ENCODE measurements around the gene SLC25A18. TPM values are rescaled to one million over a fixed set of nuclear protein-coding genes. Genes with fewer than 3 reads are reported as not detected.
"Not testable (repeated sequence)": the region's sequence is repeated elsewhere in the genome, so short reads cannot be mapped to it uniquely, and the experiment has no call there.

SLC25A18 gene
- polyA plus RNA-seq, 2 donors: 0.08 to 0.16 TPM

DNA sequence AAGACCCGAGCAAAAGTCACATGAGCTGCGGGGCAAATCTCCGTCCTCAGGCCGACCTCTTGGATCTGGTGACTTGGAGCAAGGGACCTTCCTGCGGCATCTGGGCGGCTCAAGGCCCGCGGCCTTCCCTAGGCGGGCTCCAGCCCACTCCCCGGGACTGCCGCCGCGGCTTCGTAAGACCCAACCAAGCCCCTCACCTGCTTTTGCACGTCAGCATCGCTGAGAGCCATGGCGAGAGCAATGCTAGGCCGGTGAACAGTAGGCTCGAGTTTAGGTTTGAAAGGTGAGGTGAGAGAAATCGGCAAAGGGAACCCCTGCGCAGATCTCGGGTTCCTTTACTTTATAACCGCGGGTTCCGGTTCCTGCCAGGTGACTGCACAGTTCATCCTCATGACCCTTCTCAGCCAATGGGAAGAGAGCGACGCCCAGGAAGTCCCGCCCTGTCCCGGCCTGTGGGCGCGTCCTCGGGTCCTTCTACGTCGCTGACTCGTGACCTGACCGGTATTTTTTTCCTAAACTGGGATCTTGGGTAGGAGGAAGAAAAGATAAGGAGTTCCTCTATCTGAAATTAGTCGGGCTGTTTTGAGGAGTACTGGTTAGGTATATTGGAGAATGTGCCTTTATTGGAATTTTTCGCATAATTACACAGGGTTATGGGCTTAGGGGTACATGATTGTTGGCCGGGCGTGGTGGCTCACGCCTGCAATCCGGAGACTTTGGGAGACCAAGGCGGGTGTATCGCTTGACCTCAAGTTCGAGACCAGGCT, 65.3 kb downstream of the SLC25A18 start, which contains the start of gene ATP6V1E1:
Gene ATP6V1E1, minus strand, starts transcription at position 344 of the 767 bp plus-strand sequence. Its CDS starts 114 bp downstream, at position 230.
- peak within 1 kb of the TSS; percentile 100 for H3K4me3 ChIP-seq (ENCODE audit: low read depth in 1 of 2, low read length in 2 of 2)
- no peaks in the 10 kb centered on the region for H3K36me3 ChIP-seq (ENCODE audit: control insufficient read depth in 2 of 2, insufficient read depth in 2 of 2, low read length in 1 of 2)
- H3K4me1 ChIP-seq (ENCODE audit: control insufficient read depth in 2 of 2, insufficient read depth in 2 of 2, low read length in 1 of 2): no peaks in the 10 kb centered on the region
- peak within 1 kb of the TSS; percentile 97 to 99 for H3K27ac ChIP-seq (ENCODE audit: low read depth in 2 of 2, low read length in 1 of 2)
- WGBS, 2 donors: 0 to 1% methylated on average over 45 of the region's 45 CpGs
- H3K9me3 ChIP-seq (ENCODE audit: control insufficient read depth in 2 of 2, insufficient read depth in 1 of 2, low read depth in 1 of 2, low read length in 1 of 2): no peaks in the 10 kb centered on the region
- no peaks in the 10 kb centered on the region for H3K27me3 ChIP-seq (ENCODE audit: control insufficient read depth in 1 of 2, insufficient read depth in 2 of 2, low read length in 2 of 2)

GRCh38 chr22:17629173-17629489, 65.8 kb downstream of the SLC25A18 start:
- 0% methylated on average over 1 of the region's 1 CpG for WGBS, 2 donors

DNA sequence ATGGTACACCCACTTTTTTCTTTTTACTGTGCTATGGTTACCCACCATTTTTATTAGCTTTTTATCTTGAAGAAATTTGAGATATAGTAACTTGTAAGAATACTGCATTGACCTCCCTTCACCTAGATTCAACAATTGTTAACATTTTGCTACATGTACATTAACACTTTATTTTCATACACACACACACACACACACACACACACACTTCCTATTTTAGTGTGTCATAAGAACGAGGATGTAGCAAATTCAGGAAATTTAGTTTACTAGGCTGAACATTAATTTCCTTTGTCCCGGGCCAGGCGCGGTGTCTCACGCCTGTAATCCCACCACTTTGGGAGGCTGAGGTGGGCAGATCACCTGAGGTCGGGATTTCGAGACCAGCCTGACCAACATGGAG, 66.3 kb downstream of the SLC25A18 start:
- Histone ChIP-seq H3K4me3 (ENCODE audit: low read depth in 1 of 2, low read length in 2 of 2) (peak overlapping the region in 1 of 2 donors; percentile 100), H3K9me3 (ENCODE audit: control insufficient read depth in 2 of 2, insufficient read depth in 1 of 2, low read depth in 1 of 2, low read length in 1 of 2) (no peaks in the 10 kb centered on the region), H3K27ac (ENCODE audit: low read depth in 2 of 2, low read length in 1 of 2) (no peak overlapping the region), H3K4me1 (ENCODE audit: control insufficient read depth in 2 of 2, insufficient read depth in 2 of 2, low read length in 1 of 2) (no peaks in the 10 kb centered on the region), H3K36me3 (ENCODE audit: control insufficient read depth in 2 of 2, insufficient read depth in 2 of 2, low read length in 1 of 2) (no peaks in the 10 kb centered on the region), H3K27me3 (ENCODE audit: control insufficient read depth in 1 of 2, insufficient read depth in 2 of 2, low read length in 2 of 2) (no peaks in the 10 kb centered on the region)
- WGBS, 2 donors: 83 to 86% methylated on average over 7 of the region's 7 CpGs

More at GRCh38 chr22:17629173-17629489, 65.8 kb downstream of the SLC25A18 start:
- no peaks in the 10 kb centered on the region for H3K9me3 ChIP-seq (ENCODE audit: control insufficient read depth in 2 of 2, insufficient read depth in 1 of 2, low read depth in 1 of 2, low read length in 1 of 2)
- peak overlapping the region; percentile 56 to 100 for H3K4me3 ChIP-seq (ENCODE audit: low read depth in 1 of 2, low read length in 2 of 2)
- no peaks in the 10 kb centered on the region for H3K4me1 ChIP-seq (ENCODE audit: control insufficient read depth in 2 of 2, insufficient read depth in 2 of 2, low read length in 1 of 2)
- no peaks in the 10 kb centered on the region for H3K36me3 ChIP-seq (ENCODE audit: control insufficient read depth in 2 of 2, insufficient read depth in 2 of 2, low read length in 1 of 2)
- peak overlapping the region; percentile 92 to 97 for H3K27ac ChIP-seq (ENCODE audit: low read depth in 2 of 2, low read length in 1 of 2)
- H3K27me3 ChIP-seq (ENCODE audit: control insufficient read depth in 1 of 2, insufficient read depth in 2 of 2, low read length in 2 of 2): no peaks in the 10 kb centered on the region

DNA sequence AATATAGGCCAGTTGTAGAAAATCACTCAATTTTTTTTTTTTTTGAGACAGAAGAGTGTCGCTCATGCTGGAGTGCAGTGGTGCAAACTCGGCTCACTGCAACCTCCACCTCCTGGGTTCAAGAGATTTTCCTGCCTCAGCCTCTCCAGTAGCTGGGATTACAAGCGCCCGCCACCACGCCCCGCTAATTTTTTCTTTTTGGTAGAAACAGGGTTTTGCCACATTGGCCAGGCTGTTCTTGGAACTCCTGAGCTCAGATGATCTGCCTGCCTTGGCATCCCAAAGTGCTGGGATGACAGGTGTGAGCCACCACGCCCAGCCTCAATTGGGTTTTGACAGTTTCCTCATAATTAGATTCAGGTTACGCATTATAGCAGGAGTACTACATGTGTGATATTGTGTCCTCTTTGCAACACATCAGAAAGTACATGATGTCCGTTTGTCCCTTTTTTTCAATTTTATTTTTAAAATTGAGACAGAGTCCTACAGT, 67.8 kb downstream of the SLC25A18 start:
- Histone ChIP-seq H3K9me3 (ENCODE audit: control insufficient read depth in 2 of 2, insufficient read depth in 1 of 2, low read depth in 1 of 2, low read length in 1 of 2) (no peaks in the 10 kb centered on the region), H3K4me3 (ENCODE audit: low read depth in 1 of 2, low read length in 2 of 2) (no peak overlapping the region), H3K27ac (ENCODE audit: low read depth in 2 of 2, low read length in 1 of 2) (no peak overlapping the region), H3K36me3 (ENCODE audit: control insufficient read depth in 2 of 2, insufficient read depth in 2 of 2, low read length in 1 of 2) (no peaks in the 10 kb centered on the region), H3K4me1 (ENCODE audit: control insufficient read depth in 2 of 2, insufficient read depth in 2 of 2, low read length in 1 of 2) (no peaks in the 10 kb centered on the region), H3K27me3 (ENCODE audit: control insufficient read depth in 1 of 2, insufficient read depth in 2 of 2, low read length in 2 of 2) (no peaks in the 10 kb centered on the region)
- 91 to 94% methylated on average over 9 of the region's 9 CpGs for WGBS, 2 donors

- Histone ChIP-seq H3K4me3 (ENCODE audit: low read depth in 1 of 2, low read length in 2 of 2) (no peak overlapping the region), H3K27ac (ENCODE audit: low read depth in 2 of 2, low read length in 1 of 2) (peak overlapping the region; percentile 98), H3K9me3 (ENCODE audit: control insufficient read depth in 2 of 2, insufficient read depth in 1 of 2, low read depth in 1 of 2, low read length in 1 of 2) (no peaks in the 10 kb centered on the region), H3K36me3 (ENCODE audit: control insufficient read depth in 2 of 2, insufficient read depth in 2 of 2, low read length in 1 of 2) (no peaks in the 10 kb centered on the region), H3K4me1 (ENCODE audit: control insufficient read depth in 2 of 2, insufficient read depth in 2 of 2, low read length in 1 of 2) (no peaks in the 10 kb centered on the region), H3K27me3 (ENCODE audit: control insufficient read depth in 1 of 2, insufficient read depth in 2 of 2, low read length in 2 of 2) (no peaks in the 10 kb centered on the region)
- WGBS, 2 donors: 58 to 65% methylated on average over 4 of the region's 4 CpGs
Observed at GRCh38 chr22:17633217-17633997, 70.1 kb downstream of the SLC25A18 start.

GRCh38 chr22:17633998-17634323, 70.7 kb downstream of the SLC25A18 start:
- no peaks in the 10 kb centered on the region for H3K36me3 ChIP-seq (ENCODE audit: control insufficient read depth in 2 of 2, insufficient read depth in 2 of 2, low read length in 1 of 2)
- H3K27me3 ChIP-seq (ENCODE audit: control insufficient read depth in 1 of 2, insufficient read depth in 2 of 2, low read length in 2 of 2): no peaks in the 10 kb centered on the region
- H3K27ac ChIP-seq (ENCODE audit: low read depth in 2 of 2, low read length in 1 of 2): peak overlapping the region; percentile 98
- WGBS, 2 donors: 62 to 72% methylated on average over 3 of the region's 3 CpGs
- H3K9me3 ChIP-seq (ENCODE audit: control insufficient read depth in 2 of 2, insufficient read depth in 1 of 2, low read depth in 1 of 2, low read length in 1 of 2): no peaks in the 10 kb centered on the region
- H3K4me3 ChIP-seq (ENCODE audit: low read depth in 1 of 2, low read length in 2 of 2): no peak overlapping the region
- H3K4me1 ChIP-seq (ENCODE audit: control insufficient read depth in 2 of 2, insufficient read depth in 2 of 2, low read length in 1 of 2): no peaks in the 10 kb centered on the region

GRCh38 chr22:17634696-17635095, 71.4 kb downstream of the SLC25A18 start:
- H3K36me3 ChIP-seq (ENCODE audit: control insufficient read depth in 2 of 2, insufficient read depth in 2 of 2, low read length in 1 of 2): no peaks in the 10 kb centered on the region
- no peak overlapping the region for H3K4me3 ChIP-seq (ENCODE audit: low read depth in 1 of 2, low read length in 2 of 2)
- no peaks in the 10 kb centered on the region for H3K4me1 ChIP-seq (ENCODE audit: control insufficient read depth in 2 of 2, insufficient read depth in 2 of 2, low read length in 1 of 2)
- peak overlapping the region; percentile 98 for H3K27ac ChIP-seq (ENCODE audit: low read depth in 2 of 2, low read length in 1 of 2)
- H3K9me3 ChIP-seq (ENCODE audit: control insufficient read depth in 2 of 2, insufficient read depth in 1 of 2, low read depth in 1 of 2, low read length in 1 of 2): no peaks in the 10 kb centered on the region
- WGBS, 2 donors: 82 to 92% methylated on average over 3 of the region's 3 CpGs
- H3K27me3 ChIP-seq (ENCODE audit: control insufficient read depth in 1 of 2, insufficient read depth in 2 of 2, low read length in 2 of 2): no peaks in the 10 kb centered on the region

DNA sequence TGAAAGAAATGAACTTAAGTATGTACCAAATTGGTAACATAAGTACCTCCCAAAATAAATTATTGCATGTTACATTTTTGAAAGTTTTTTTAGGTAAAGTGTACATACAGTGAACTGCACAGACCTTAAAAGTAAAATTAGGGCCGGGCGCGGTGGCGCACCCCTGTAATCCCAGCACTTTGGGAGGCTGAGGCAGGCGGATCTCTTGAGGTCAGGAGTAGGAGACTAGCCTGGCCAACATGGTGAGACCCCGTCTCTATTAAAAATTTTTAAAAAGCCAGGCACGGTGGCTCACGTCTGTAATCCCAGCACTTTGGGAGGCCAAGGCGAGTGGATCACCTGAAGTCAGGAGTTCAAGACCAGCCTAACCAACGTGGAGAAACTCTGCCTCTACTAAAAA, 73.6 kb downstream of the SLC25A18 start:
- H3K36me3 ChIP-seq (ENCODE audit: control insufficient read depth in 2 of 2, insufficient read depth in 2 of 2, low read length in 1 of 2); H3K27ac ChIP-seq (ENCODE audit: low read depth in 2 of 2, low read length in 1 of 2); H3K4me1 ChIP-seq (ENCODE audit: control insufficient read depth in 2 of 2, insufficient read depth in 2 of 2, low read length in 1 of 2); H3K4me3 ChIP-seq (ENCODE audit: low read depth in 1 of 2, low read length in 2 of 2); H3K27me3 ChIP-seq (ENCODE audit: control insufficient read depth in 1 of 2, insufficient read depth in 2 of 2, low read length in 2 of 2); H3K9me3 ChIP-seq (ENCODE audit: control insufficient read depth in 2 of 2, insufficient read depth in 1 of 2, low read depth in 1 of 2, low read length in 1 of 2): not testable (repeated sequence)
- 87 to 88% methylated on average over 10 of the region's 10 CpGs for WGBS, 2 donors

- H3K9me3 ChIP-seq (ENCODE audit: control insufficient read depth in 2 of 2, insufficient read depth in 1 of 2, low read depth in 1 of 2, low read length in 1 of 2): no peaks in the 10 kb centered on the region
- no peaks in the 10 kb centered on the region for H3K4me1 ChIP-seq (ENCODE audit: control insufficient read depth in 2 of 2, insufficient read depth in 2 of 2, low read length in 1 of 2)
- WGBS, 2 donors: 49% methylated on average over 10 of the region's 10 CpGs
- peak overlapping the region; percentile 72 to 85 for H3K4me3 ChIP-seq (ENCODE audit: low read depth in 1 of 2, low read length in 2 of 2)
- H3K27ac ChIP-seq (ENCODE audit: low read depth in 2 of 2, low read length in 1 of 2): peak overlapping the region; percentile 99
- no peaks in the 10 kb centered on the region for H3K36me3 ChIP-seq (ENCODE audit: control insufficient read depth in 2 of 2, insufficient read depth in 2 of 2, low read length in 1 of 2)
- H3K27me3 ChIP-seq (ENCODE audit: control insufficient read depth in 1 of 2, insufficient read depth in 2 of 2, low read length in 2 of 2): no peaks in the 10 kb centered on the region
Observed at GRCh38 chr22:17637490-17638181, 74.3 kb downstream of the SLC25A18 start.

Measured in esophagus (tissue), 2 donors.